Activated CD4-positive, alpha-beta T cell treated with anti-CD3 and anti-CD28 coated beads, Interleukin-2, Interleukin-6, amounts not matched to agents 100 ng/mL and 50 ng/mL, durations not matched to agents 16 hours and 8 hours (primary cell): ENCODE results near the gene CACNG4.

ENCODE experiments used
- DNase-seq: peaks from one replicate; pipeline ENCODE4 v3.0.0-alpha.2; 2020

CACNG4 gene

DNA sequence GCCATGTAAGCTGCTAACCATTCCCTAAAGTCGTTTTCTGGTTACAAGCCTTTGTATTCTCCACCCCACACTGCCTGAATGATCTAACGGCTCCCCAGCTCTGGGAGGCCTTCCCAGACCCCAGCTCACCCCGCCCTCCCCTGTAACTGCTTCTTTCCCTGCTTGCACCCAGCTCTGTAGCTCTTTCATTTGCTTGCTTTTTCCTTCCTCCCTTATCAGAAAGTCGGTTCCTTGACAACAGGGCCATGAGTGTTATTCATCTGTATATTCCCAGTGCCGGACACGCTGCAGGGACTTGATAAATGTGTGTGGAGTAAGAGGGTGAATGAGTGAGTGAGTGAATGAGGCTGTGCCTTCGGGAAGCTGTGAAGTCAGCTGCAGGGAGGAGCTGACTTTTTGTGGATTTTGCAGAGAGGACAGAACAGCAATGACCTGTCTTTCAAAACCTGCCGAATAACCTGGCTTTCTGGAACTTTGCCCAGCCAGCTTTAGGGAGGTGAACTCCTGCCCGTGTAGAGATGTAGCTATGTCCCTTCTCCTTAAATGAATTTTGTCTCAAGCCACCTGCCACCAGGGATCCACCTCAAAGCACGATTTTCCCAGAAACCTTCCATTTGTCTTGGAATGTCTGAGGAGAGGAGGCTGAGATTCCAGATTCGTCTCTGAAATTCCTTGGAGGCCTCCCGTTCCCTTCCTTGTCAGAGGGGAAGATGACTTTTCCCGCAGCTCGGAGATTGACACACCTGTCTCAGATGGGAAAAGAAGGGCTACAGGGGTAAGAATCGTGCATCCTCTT, 20.0 kb upstream of the CACNG4 start:
- no peak for DNase-seq

- no peak for DNase-seq
Measured at GRCh38 chr17:66945147-66945835, 19.2 kb upstream of the CACNG4 start.

DNA sequence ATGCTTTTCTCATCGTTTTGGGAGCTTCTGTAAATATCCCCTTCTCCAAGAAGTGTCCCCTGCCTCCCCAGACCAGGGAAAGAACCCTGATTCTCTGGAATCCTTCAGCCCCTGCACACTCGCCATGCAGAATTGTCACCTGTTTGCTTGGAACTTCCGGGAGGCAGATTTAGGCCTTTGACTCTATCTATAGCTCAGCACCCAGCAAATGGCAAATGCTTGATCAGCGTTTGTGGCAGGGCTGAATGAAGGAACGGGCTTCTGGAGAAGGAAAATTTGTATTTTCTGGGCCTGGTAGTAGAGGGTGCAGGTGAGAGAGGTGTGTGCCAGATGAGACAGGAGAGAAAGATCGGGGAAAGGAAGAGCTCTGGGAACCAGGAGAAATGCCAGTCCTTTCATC, 18.3 kb upstream of the CACNG4 start:
- no peak for DNase-seq

- no peak for DNase-seq
Measured at GRCh38 chr17:66947311-66947710, 17.2 kb upstream of the CACNG4 start.

DNA sequence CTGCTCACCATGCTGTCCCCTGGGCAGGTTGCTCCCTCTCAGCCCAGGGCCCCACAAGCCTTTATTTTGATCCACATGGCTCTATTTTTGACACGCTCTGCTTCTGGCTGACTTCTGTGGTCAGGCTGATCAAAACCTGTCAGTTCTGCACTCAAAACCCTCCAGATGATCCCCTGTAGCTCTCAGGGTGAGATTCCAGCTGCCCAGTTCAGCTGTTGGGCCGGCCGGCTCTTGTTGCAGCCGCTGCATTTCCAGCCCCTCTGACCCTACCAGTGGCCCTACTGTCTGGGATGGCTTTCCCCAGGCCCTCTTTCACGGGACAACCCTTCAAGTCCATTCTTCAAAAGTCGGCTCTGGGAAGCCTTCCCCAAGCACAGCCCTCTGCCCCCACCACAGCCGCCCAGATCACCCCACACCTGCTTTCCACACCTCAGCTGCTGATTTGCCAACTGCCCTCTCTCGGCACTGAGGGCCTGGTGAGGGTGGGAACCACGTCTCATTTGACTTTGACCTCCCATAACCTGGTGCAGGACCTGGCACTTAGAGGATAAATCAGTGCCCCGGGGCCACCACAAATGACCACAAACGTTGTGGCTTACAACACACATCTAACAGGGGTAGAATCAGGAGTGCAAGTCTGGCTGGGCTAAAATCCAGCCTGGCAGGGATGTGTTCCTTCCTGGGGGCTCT, 16.3 kb upstream of the CACNG4 start:
- no peak for DNase-seq

GRCh38 chr17:66949501-66949900, 15.0 kb upstream of the CACNG4 start:
- no peak for DNase-seq

DNA sequence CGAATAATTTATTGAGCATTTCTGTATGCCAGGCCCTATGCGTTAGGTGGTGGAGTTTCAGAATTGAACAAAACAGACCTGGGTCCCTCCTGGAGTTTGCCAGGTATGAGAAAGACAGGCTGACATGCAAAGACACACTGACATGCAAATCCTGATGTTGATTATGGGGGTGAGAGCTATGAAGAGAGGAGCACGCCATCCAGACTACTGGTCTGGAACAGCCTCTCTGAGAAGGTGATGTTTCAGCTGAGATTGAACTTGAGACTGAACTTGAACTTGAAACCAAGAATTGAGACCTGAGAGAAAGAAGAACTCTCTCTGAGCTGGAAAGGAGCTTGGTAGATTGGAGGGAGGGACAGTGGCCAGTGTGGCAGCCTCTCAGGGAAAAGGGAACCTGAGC, 14.2 kb upstream of the CACNG4 start:
- no peak for DNase-seq

DNA sequence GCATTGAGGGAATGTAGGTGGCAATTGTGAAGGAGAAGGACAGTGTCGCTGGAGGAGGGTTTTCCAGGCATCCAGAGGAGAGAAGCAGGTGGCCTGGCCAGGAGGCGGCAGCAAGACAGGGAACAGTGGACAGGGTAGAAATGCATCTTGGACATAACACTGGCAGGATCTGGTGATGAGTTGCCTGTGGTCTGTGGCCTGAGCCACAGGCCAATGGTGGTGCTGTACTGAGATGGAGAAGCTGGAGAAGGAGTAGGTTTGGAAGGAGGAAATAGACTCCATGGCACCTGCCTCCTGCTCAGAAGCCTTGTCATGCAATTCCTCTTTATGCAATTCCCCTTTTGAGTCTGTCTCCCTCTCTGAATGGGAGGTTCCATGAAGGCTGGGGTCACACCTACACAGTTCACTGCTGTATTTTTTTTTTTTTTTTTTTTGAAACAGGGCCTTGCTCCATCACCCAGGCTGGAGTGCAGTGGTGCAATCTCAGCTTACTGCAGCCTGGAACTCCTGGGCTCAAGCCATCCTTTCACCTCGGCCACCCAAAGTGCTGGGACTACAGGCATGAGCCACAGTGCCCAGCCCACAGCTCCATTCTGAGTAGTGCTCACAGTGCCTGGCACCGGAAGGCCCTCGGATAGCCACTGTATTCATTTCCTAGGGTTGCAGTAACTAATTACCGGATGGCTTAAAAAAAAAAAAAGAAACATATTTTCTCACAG, 13.5 kb upstream of the CACNG4 start:
- no peak for DNase-seq

GRCh38 chr17:66951605-66951953, 12.9 kb upstream of the CACNG4 start:
- no peak for DNase-seq

DNA sequence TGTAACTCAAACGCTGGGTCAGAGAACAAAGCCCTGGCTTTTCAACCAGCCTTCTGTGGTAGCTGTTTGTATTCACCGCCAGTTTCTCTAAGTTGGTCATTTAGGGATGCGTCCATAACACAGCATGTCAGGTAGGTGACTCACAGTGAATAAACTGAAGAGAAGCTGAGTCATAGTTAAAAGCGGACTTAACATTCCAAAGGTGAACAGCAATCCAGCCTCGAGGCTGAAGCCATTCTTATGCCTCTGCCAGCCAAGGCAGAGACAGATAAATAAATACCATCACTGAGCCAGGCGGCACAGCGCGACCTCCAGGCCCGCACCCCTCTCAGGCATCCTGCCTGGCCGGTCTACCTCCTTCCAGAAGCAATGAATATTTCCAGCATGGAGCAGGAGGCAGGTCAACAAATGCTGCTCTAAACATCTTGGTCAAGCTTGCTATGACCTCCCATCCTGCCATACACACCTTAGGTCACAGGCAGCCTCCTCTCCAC, 12.4 kb upstream of the CACNG4 start:
- no peak for DNase-seq

DNA sequence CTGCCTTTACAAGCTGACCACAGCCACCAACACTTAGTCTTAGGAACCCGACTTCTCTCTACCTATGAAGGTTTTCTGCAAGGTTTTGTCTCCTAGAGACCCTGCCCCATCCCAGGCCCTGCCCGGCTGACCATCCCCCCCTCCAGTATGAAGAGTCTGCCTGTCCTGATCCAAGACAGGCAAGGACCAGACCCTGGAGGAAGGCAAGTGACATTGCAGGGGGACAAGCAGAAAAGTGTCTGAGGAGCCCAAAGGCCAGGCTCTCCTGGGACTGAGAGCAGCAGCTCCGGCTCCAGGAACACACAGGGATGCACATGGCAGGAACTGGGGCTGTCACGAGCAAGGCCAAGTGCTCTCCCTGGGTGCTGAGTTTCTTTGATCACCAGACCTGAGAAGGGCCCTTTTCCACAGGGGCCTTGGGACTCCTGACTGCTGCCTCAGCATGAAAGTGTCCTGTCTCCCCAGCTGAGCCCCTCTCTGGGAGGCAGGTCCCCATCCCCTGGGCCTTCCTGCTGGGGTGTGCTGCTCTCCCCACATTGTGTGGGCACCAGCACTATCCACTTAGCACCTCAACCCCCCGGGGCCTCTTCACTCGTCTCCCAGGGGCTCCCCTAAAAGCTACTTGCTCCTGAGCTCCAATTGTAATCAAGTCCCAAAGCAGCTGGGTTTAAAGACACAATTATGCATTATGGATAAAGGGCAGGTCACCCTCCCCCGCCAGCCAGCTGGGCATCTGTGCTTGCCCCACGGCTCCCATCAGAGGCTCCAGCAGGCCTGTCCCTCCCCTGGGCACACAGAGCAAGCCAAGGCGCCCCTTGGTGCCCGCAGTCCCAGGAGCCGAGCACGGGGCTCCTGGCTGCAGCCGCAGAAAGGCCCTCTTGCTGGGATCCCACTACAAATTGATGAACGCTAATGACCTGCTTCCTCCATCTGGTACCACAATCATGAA, 11.6 kb upstream of the CACNG4 start:
- no peak for DNase-seq

- no peak for DNase-seq
Measured at GRCh38 chr17:66953630-66954020, 10.9 kb upstream of the CACNG4 start.

DNA sequence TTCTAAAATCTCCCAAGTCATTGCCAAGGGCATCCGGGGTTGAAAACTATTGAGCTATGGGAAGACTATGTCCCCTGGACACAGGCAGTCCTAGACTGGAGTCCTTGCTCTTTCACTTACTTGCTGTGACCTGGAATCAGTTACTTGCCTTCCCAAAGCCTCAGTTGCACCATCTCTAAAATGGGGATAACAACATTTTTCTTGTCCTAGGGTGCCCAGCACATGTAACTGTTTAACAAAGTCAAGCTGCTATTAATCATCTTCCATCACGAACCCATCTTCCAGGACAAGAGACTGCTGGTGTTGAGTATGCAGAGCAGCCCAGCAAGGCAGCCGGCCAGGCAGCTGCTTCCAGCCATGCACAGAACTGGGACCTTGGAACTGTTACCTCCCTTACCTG, 9.9 kb upstream of the CACNG4 start:
- DNase-seq, result no peak

GRCh38 chr17:66955821-66956220, 8.7 kb upstream of the CACNG4 start:
- no peak for DNase-seq

DNA sequence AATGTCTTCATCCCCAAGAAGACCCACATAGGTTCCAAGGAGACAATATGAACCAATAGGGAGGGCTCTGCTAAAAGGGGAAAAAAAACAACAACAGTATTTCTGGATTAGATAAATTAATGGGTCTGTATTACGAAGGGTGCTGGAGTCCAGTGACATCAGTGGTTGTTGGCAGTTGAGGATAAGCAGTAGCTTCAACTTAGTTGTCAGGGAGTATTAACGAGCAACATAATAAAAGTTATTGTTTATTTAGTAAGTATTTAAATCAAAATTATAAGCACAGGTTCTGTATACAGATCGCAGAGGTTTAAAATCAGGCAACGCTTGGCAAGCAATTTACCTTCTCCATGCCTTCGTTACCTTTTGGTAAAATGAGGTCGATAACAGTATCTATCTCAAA, 7.6 kb upstream of the CACNG4 start:
- no peak for DNase-seq

GRCh38 chr17:66957343-66957742, 7.2 kb upstream of the CACNG4 start:
- DNase-seq, result no peak

DNA sequence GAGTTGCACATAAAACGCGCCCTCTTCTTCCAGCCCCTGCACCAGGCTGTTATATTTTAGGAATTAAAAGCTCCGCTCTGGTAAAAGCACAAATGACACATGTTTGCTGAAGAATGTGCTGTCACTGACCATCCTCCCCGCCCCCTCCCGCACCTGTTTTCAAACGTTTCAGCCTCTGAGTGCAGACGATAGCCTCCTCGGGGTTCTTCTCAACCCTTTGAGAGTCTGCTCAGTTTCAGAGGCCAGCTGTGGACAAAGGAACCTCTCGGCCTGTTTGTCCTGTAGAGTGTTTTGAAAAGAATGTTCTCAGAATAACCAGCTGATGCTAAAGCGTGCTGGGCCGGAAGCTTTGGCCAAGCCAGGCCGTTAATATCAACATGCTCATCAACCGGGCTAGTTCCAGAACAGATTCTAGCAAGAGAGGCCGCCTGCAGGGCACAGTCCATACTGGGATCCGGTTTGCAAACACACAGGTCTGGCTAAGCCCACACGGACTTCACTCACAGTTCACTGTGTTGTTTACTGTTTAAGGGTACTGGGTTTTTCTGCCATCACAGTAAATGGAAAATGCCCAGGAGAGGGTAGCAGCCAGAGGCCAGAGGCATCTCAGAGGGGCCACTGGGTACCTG, 6.4 kb upstream of the CACNG4 start:
- DNase-seq, result no peak

DNA sequence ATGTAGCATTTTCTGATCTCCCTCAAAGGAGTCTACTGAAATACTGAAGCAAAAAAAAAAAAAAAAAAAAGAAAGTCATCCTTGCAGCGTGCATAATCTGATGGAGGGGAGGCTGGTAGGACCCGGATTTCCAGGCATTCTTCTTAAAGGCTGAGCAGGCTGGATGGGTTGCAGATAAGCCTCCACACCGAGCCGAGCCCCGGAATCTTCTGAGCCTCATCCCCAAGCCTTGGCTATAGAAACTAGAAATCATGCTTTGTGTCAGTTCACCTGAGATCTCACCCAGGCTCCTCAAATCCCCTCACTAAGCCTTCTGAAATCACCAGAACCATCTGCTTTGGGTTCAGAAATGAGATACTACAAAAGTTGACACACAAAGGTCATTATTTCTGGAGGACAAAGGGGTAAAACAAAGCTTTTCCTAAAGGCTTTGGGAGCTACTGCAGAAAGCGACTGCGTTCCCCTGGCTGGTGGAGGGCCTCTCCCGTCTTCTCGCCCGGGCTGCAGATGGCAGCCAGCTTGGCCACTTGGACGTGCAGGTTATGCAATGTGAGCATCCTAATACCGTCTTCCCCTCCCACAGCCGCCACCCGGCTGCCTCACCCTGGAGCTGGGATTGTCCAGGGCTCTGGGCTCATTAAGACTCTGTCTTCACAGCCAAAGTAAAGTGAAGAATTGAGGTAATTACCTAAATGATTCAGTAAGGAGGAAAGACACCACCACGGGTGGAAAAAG, 4.7 kb upstream of the CACNG4 start:
- DNase-seq, result no peak

GRCh38 chr17:66960613-66961012, 3.9 kb upstream of the CACNG4 start:
- no peak for DNase-seq

- DNase-seq, result no peak
Measured at GRCh38 chr17:66963521-66963908, 992 bp upstream of the CACNG4 start.
